ENCODE data around the gene PTPRD.
"Not testable (repeated sequence)": the region's sequence is repeated elsewhere in the genome, so short reads cannot be mapped to it uniquely, and the experiment has no call there.

The PTPRD gene

GRCh38 chr9:9949978-9950377, 662.8 kb downstream of the PTPRD start:
- no peak for DNase-seq

- DNase-seq: no peak
These were observed 663.4 kb downstream of the PTPRD start for GRCh38 chr9:9949368-9949767.

- no peak for DNase-seq
These were observed 666.8 kb downstream of the PTPRD start for GRCh38 chr9:9945966-9946365.

GRCh38 chr9:9942764-9943424, 669.9 kb downstream of the PTPRD start:
- DNase-seq: peak in 1 of 2 donors; percentile 61

- no peak for DNase-seq
These were observed 674.4 kb downstream of the PTPRD start for GRCh38 chr9:9938432-9938831.

- DNase-seq: not testable (repeated sequence)
These were observed 681.3 kb downstream of the PTPRD start for GRCh38 chr9:9931464-9931863.

GRCh38 chr9:9924376-9924775, 688.4 kb downstream of the PTPRD start:
- peak in 1 of 2 donors; percentile 53 for DNase-seq

GRCh38 chr9:9921805-9922204, 691.0 kb downstream of the PTPRD start:
- DNase-seq: no peak

GRCh38 chr9:9920425-9921060, 692.3 kb downstream of the PTPRD start:
- no peak for DNase-seq

GRCh38 chr9:9919174-9919775, 693.5 kb downstream of the PTPRD start:
- no peak for DNase-seq

GRCh38 chr9:9917400-9917799, 695.4 kb downstream of the PTPRD start:
- DNase-seq: no peak

GRCh38 chr9:9914174-9914573, 698.6 kb downstream of the PTPRD start:
- no peak for DNase-seq

GRCh38 chr9:9913276-9913832, 699.4 kb downstream of the PTPRD start:
- no peak for DNase-seq

GRCh38 chr9:9912459-9912858, 700.3 kb downstream of the PTPRD start:
- no peak for DNase-seq

GRCh38 chr9:9905736-9906135, 707.1 kb downstream of the PTPRD start:
- DNase-seq: no peak

- peak in 1 of 2 donors; percentile 78 for DNase-seq
These were observed 708.8 kb downstream of the PTPRD start for GRCh38 chr9:9904041-9904440.

- DNase-seq: no peak
These were observed 711.2 kb downstream of the PTPRD start for GRCh38 chr9:9901624-9902023.

GRCh38 chr9:9893837-9894236, 719.0 kb downstream of the PTPRD start:
- no peak for DNase-seq

GRCh38 chr9:9892217-9892616, 720.6 kb downstream of the PTPRD start:
- DNase-seq: no peak

GRCh38 chr9:9881692-9882091, 731.1 kb downstream of the PTPRD start:
- DNase-seq: no peak

- no peak for DNase-seq
These were observed 738.5 kb downstream of the PTPRD start for GRCh38 chr9:9874270-9874669.

- peak in 1 of 2 donors; percentile 45 for DNase-seq
These were observed 750.5 kb downstream of the PTPRD start for GRCh38 chr9:9862235-9862810.

- DNase-seq: no peak
These were observed 757.4 kb downstream of the PTPRD start for GRCh38 chr9:9855177-9856078.
